Osteoblast (primary cell): ENCODE results near the gene CAMK4. TPM values are rescaled to one million over a fixed set of nuclear protein-coding genes. Genes with fewer than 3 reads are reported as not detected.

Source experiments
- DNase-seq: peaks from one replicate; pipeline ENCODE4 v3.0.0; 2011; ENCODE audit warnings: low spot score, mixed read lengths; ENCODE audit not compliant: insufficient read length; ENCODE audit errors: missing footprints
- H2AFZ ChIP-seq: 2 replicates; pipeline ENCODE4 v1.6.0; 2011; ENCODE audit warnings: mild to moderate bottlenecking, low read length
- H3K27ac ChIP-seq: 2 replicates; pipeline ENCODE4 v1.5.1; 2011; ENCODE audit warnings: mild to moderate bottlenecking, low read depth, low read length, moderate library complexity
- H3K27me3 ChIP-seq: 2 replicates; pipeline ENCODE4 v1.6.0; 2012; ENCODE audit warnings: mild to moderate bottlenecking, control low read depth, inconsistent platforms, low read length, moderate library complexity; ENCODE audit not compliant: insufficient read depth
- H3K36me3 ChIP-seq: 2 replicates; pipeline ENCODE4 v1.5.1; 2011; ENCODE audit warnings: mild to moderate bottlenecking, low read length, control low read depth, moderate library complexity; ENCODE audit not compliant: insufficient read depth
- H3K4me1 ChIP-seq: 2 replicates; pipeline ENCODE4 v1.5.1; 2011; ENCODE audit warnings: mild to moderate bottlenecking, low read length, control low read depth, moderate library complexity; ENCODE audit not compliant: insufficient read depth
- H3K4me2 ChIP-seq: 2 replicates; pipeline ENCODE4 v1.6.0; 2011; ENCODE audit warnings: mild to moderate bottlenecking, low read length; ENCODE audit not compliant: insufficient read depth
- H3K4me3 ChIP-seq: fragments of 200-600 bp; sonication (generic); 3 replicates; pipeline ENCODE4 v1.5.1; 2012; ENCODE audit warnings: mild to moderate bottlenecking, low read length, inconsistent platforms; ENCODE audit not compliant: insufficient read depth
- H3K79me2 ChIP-seq: 2 replicates; pipeline ENCODE4 v1.6.0; 2012; ENCODE audit warnings: mild to moderate bottlenecking, low read length, control low read depth, inconsistent platforms; ENCODE audit not compliant: insufficient read depth
- H3K9me3 ChIP-seq: 2 replicates; pipeline ENCODE4 v1.5.1; 2011; ENCODE audit warnings: low read depth, low read length, control low read depth
- H4K20me1 ChIP-seq: 2 replicates; pipeline ENCODE4 v1.6.0; 2012; ENCODE audit warnings: mild to moderate bottlenecking, low read length, control low read depth; ENCODE audit not compliant: insufficient read depth
- total RNA-seq: library from RNA; depleted of rRNA; stranded (reverse); fragments of >200 nt; gene quantifications from 2 replicates; pipeline ENCODE4 v1.2.3, GENCODE V29; 2012
- TF ChIP-seq, protein P1 (sequence below): IDR thresholded peaks from 2 replicates; pipeline ENCODE4 v1.5.1; 2011; ENCODE audit warnings: mild to moderate bottlenecking, low read depth, low read length, moderate library complexity; ENCODE audit errors: extremely low read depth

CAMK4 gene
- total RNA-seq, 1 donor = 0.72 TPM

- Histone ChIP-seq H3K79me2 (no peaks in the 10 kb centered on the region), H3K4me2 (no peak overlapping the region), H2AFZ (no peak overlapping the region), H4K20me1 (no peaks in the 10 kb centered on the region), H3K4me3 (no peak overlapping the region), H3K9me3 (no peaks in the 10 kb centered on the region), H3K27ac (no peak overlapping the region), H3K27me3 (no peaks in the 10 kb centered on the region), H3K36me3 (no peaks in the 10 kb centered on the region), H3K4me1 (peaks cover 3% of the 10 kb centered on the region)
- DNase-seq = no peak
- TF ChIP-seq, protein P1, sequence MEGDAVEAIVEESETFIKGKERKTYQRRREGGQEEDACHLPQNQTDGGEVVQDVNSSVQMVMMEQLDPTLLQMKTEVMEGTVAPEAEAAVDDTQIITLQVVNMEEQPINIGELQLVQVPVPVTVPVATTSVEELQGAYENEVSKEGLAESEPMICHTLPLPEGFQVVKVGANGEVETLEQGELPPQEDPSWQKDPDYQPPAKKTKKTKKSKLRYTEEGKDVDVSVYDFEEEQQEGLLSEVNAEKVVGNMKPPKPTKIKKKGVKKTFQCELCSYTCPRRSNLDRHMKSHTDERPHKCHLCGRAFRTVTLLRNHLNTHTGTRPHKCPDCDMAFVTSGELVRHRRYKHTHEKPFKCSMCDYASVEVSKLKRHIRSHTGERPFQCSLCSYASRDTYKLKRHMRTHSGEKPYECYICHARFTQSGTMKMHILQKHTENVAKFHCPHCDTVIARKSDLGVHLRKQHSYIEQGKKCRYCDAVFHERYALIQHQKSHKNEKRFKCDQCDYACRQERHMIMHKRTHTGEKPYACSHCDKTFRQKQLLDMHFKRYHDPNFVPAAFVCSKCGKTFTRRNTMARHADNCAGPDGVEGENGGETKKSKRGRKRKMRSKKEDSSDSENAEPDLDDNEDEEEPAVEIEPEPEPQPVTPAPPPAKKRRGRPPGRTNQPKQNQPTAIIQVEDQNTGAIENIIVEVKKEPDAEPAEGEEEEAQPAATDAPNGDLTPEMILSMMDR = no peak
Measured at GRCh38 chr5:111488353-111488752, 264.2 kb downstream of the CAMK4 start.

GRCh38 chr5:111493031-111493430, 268.8 kb downstream of the CAMK4 start:
- H3K27ac ChIP-seq = no peak overlapping the region
- H3K9me3 ChIP-seq = no peaks in the 10 kb centered on the region
- TF ChIP-seq, protein P1 = no peak
- H2AFZ ChIP-seq = no peak overlapping the region
- H3K4me3 ChIP-seq = no peak overlapping the region
- H3K36me3 ChIP-seq = peaks cover 8% of the 10 kb centered on the region
- no peaks in the 10 kb centered on the region for H3K27me3 ChIP-seq
- no peaks in the 10 kb centered on the region for H3K79me2 ChIP-seq
- no peaks in the 10 kb centered on the region for H4K20me1 ChIP-seq
- H3K4me2 ChIP-seq = no peak overlapping the region
- DNase-seq = no peak
- H3K4me1 ChIP-seq = no peaks in the 10 kb centered on the region

GRCh38 chr5:111494355-111494999, 270.3 kb downstream of the CAMK4 start:
- no peak for DNase-seq
- Histone ChIP-seq H3K4me3 (no peak overlapping the region), H3K79me2 (no peaks in the 10 kb centered on the region), H3K27ac (no peak overlapping the region), H2AFZ (no peak overlapping the region), H3K4me2 (no peak overlapping the region), H3K9me3 (no peaks in the 10 kb centered on the region), H3K36me3 (peaks cover 19% of the 10 kb centered on the region), H3K4me1 (peaks cover 3% of the 10 kb centered on the region), H4K20me1 (no peaks in the 10 kb centered on the region), H3K27me3 (no peaks in the 10 kb centered on the region)
- TF ChIP-seq, protein P1 = no peak

DNA sequence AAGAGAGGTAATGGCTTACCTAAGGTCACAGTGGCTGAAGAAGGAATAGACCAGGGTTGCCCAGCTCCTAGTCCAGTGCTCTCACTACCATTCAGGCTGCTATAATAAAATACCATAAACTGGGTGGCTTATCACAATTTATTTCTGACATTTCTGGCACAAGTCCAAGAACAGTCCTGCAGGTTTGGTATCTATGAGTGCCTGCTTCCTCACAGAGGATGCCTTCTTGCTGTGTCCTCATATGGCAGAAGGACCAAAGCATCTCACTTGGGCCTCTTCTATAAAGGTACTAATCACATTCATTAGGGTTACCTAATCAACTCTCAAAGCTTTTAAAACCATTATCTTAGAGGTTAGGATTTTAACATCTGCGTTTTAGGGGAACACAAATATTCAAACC, 271.0 kb downstream of the CAMK4 start:
- no peak for DNase-seq
- TF ChIP-seq, protein P1 = no peak
- Histone ChIP-seq H4K20me1 (no peaks in the 10 kb centered on the region), H2AFZ (no peak overlapping the region), H3K4me2 (no peak overlapping the region), H3K27me3 (no peaks in the 10 kb centered on the region), H3K4me3 (no peak overlapping the region), H3K27ac (no peak overlapping the region), H3K4me1 (peaks cover 3% of the 10 kb centered on the region), H3K36me3 (peaks cover 24% of the 10 kb centered on the region), H3K9me3 (no peaks in the 10 kb centered on the region), H3K79me2 (no peaks in the 10 kb centered on the region)
